GM19099 (cell line): ENCODE measurements around the gene CHP2.

Experiments used
- POLR2A ChIP-seq: IDR thresholded peaks from 3 replicates; pipeline ENCODE4 v1.6.1; 2011; ENCODE audit warnings: low read depth; ENCODE audit not compliant: insufficient read length; ENCODE audit errors: extremely low read depth

CHP2 gene

GRCh38 chr16:23754594-23755483 is at the start of gene CHP2:
CHP2 (plus strand) TSS chr16:23755026; CDS start chr16:23755050, 24 bp downstream.
- TF ChIP-seq POLR2A: no peak

- no peak for TF ChIP-seq POLR2A
Measured at GRCh38 chr16:23705517-23705902, 49.3 kb upstream of the CHP2 start.

- no peak for TF ChIP-seq POLR2A
Measured at GRCh38 chr16:23706439-23706838, 48.4 kb upstream of the CHP2 start.

- TF ChIP-seq POLR2A: no peak
Measured at GRCh38 chr16:23709536-23709935, 45.3 kb upstream of the CHP2 start.

- TF ChIP-seq POLR2A: no peak
Measured at GRCh38 chr16:23710008-23710407, 44.8 kb upstream of the CHP2 start.

GRCh38 chr16:23710504-23710903 is 44.3 kb upstream of the CHP2 start:
- no peak for TF ChIP-seq POLR2A

GRCh38 chr16:23711785-23712184 is 43.0 kb upstream of the CHP2 start:
- no peak for TF ChIP-seq POLR2A

- TF ChIP-seq POLR2A: no peak
Measured at GRCh38 chr16:23712976-23713375, 41.9 kb upstream of the CHP2 start, which contains the start of gene ERN2. ERN2 (minus strand) TSS chr16:23713222; CDS start chr16:23713187, 35 bp downstream.

GRCh38 chr16:23716484-23716883 is 38.3 kb upstream of the CHP2 start:
- no peak for TF ChIP-seq POLR2A

- no peak for TF ChIP-seq POLR2A
Measured at GRCh38 chr16:23724096-23724784, 30.6 kb upstream of the CHP2 start.

GRCh38 chr16:23724785-23725131 is 30.1 kb upstream of the CHP2 start:
- TF ChIP-seq POLR2A: no peak

- TF ChIP-seq POLR2A: no peak
Measured at GRCh38 chr16:23726710-23727109, 28.1 kb upstream of the CHP2 start.

GRCh38 chr16:23728112-23728477 is 26.7 kb upstream of the CHP2 start:
- TF ChIP-seq POLR2A: no peak

GRCh38 chr16:23729503-23730424 is 25.1 kb upstream of the CHP2 start:
- no peak for TF ChIP-seq POLR2A

GRCh38 chr16:23734176-23734893 is 20.5 kb upstream of the CHP2 start:
- TF ChIP-seq POLR2A: no peak

GRCh38 chr16:23739516-23739915 is 15.3 kb upstream of the CHP2 start:
- no peak for TF ChIP-seq POLR2A
